T-helper 17 cell (primary cell): ENCODE data around the gene TBC1D12. TPM values are rescaled to one million over a fixed set of nuclear protein-coding genes. Genes with fewer than 3 reads are reported as not detected.
"Not testable (repeated sequence)": the region's sequence is repeated elsewhere in the genome, so short reads cannot be mapped to it uniquely, and the experiment has no call there.

ENCODE experiments used
- ATAC-seq: fragments of 150-1000 bp; cut with Tn5 transposase; 2 replicates; pipeline ENCODE4 v1.10.0; 2021; ENCODE audit warnings: mild to moderate bottlenecking, moderate library complexity
- DNase-seq, 3 donors: peaks; one replicate each; pipeline versions ENCODE4 v3.0.0 to v3.0.0-alpha.2; 2020 to 2021
- H3K9me3 ChIP-seq: one replicate; pipeline ENCODE4 v1.7.0; 2013; ENCODE audit warnings: low read length, mild to moderate bottlenecking; ENCODE audit not compliant: control insufficient read depth, poor library complexity, severe bottlenecking
- H3K27ac Mint-ChIP-seq: one replicate; pipeline ENCODE4 v1.8.0; 2022; ENCODE audit warnings: mild to moderate bottlenecking, moderate library complexity, mixed read lengths
- H3K27me3 Mint-ChIP-seq: one replicate; pipeline ENCODE4 v1.8.0; 2022; ENCODE audit warnings: mixed read lengths
- H3K36me3 Mint-ChIP-seq: one replicate; pipeline ENCODE4 v1.8.0; 2022; ENCODE audit warnings: low read depth, mixed read lengths
- H3K4me1 Mint-ChIP-seq: one replicate; pipeline ENCODE4 v1.8.0; 2022; ENCODE audit warnings: mild to moderate bottlenecking, mixed read lengths
- H3K4me3 Mint-ChIP-seq: one replicate; pipeline ENCODE4 v1.8.0; 2022; ENCODE audit warnings: mild to moderate bottlenecking, moderate library complexity, mixed read lengths
- total RNA-seq, 4 donors: library from RNA in 2 of 4; stranded (reverse) in 2 of 4; gene quantifications; one replicate each; pipeline ENCODE4 v1.2.3 and lab custom pipeline; 2022 to 2026

TBC1D12 gene
- total RNA-seq, 2 donors from 2014 or later, result 1.3 to 1.9 TPM

DNA sequence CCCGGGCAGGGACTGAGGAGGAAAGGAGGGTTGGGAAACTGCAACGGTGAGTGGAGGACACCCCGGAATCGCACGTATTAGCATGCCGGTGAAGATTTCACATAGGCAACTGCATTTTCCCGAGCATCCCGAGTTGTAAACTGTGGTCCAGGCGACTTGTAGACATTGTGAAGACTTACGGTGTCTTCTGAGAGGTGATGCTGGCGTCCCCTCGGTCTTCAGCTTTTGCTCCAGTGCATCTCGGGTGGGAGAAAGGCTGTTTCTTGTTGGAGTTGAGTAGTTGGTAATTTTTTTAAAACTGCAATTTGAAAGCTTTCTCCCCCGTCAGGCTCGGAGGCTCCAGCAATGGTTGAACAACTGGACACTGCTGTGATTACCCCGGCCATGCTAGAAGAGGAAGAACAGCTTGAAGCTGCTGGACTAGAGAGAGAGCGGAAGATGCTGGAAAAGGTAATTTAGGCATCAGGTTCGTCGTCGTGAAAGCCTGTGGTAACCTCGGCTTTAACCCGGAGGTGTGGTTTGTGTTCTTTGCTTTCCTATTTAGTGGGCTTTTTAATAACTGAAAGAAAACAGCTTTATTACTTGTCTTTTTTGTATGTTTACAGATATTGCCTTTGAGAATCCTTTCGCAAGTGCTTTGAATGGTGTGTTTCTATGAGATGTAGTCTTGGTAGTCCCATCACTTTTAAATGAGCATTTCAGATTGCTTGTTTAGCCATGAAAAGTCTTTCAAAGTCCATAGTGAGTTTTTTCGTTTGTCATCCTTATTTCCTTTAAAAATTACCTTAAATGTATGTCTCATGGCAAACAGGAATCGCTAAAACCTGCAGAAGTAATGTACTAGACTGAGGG lies 143.9 kb downstream of the TBC1D12 start:
- DNase-seq (no peak), ATAC-seq (no peak)
- H3K9me3 ChIP-seq, result no peaks in the 10 kb centered on the region
- Mint-ChIP-seq H3K27ac (peak overlapping the region; percentile 95), H3K36me3 (peaks cover 9% of the 10 kb centered on the region), H3K4me3 (peak overlapping the region; percentile 100), H3K27me3 (no peaks in the 10 kb centered on the region), H3K4me1 (peaks cover 21% of the 10 kb centered on the region)

DNA sequence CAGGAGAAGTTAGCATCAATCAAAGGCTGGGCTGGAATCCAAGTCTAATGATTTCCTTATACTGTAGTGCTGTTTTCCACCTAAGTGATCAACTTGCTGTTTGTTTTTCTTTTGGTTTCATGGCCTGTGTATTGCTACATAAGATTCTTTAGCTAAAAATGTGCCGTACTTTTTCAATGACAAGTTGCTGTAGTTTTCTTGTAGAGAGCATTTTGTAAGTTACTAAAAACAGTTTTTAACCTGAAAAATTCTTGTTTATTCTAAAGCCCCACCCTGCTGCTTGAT lies 144.5 kb downstream of the TBC1D12 start:
- Mint-ChIP-seq H3K27ac (no peak overlapping the region), H3K27me3 (no peaks in the 10 kb centered on the region), H3K4me3 (peak overlapping the region; percentile 100), H3K36me3 (peaks cover 9% of the 10 kb centered on the region), H3K4me1 (peaks cover 21% of the 10 kb centered on the region)
- no peaks in the 10 kb centered on the region for H3K9me3 ChIP-seq
- ATAC-seq, result no peak
- no peak for DNase-seq

GRCh38 chr10:94549221-94549620 lies 146.9 kb downstream of the TBC1D12 start:
- DNase-seq (no peak), ATAC-seq (no peak)
- no peaks in the 10 kb centered on the region for H3K9me3 ChIP-seq
- no peak overlapping the region for H3K4me3 Mint-ChIP-seq
- peaks cover 9% of the 10 kb centered on the region for H3K36me3 Mint-ChIP-seq
- H3K4me1 Mint-ChIP-seq, result peaks cover 21% of the 10 kb centered on the region
- H3K27me3 Mint-ChIP-seq, result no peaks in the 10 kb centered on the region
- H3K27ac Mint-ChIP-seq, result no peak overlapping the region

DNA sequence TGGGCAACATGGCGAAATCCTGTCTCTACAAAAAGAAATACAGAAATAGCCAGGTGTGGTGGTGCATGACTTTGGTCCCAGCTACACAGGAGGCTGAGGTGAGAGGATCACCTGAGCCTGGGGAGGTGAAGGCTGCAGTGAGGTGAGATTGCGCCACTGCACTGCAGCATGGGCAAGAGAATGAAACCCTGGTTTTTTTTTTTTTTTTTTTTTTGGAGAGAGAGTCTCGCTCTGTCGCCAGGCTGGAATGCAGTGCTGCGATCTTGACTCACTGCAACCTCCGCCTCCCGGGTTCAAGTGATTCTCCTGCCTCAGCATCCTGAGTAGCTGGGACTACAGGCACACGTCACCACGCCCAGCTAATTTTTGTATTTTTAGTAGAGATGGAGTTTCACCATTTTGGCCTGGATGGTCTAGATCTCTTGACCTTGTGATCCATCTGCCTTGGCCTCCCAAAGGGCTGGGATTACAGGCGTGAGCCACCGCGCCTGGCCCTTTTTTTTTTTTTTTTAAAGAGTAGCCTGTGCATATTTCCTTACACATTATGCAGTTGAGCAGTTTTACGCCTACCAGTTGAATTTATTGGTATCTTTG lies 165.5 kb downstream of the TBC1D12 start:
- not testable (repeated sequence) for DNase-seq, H3K4me3 Mint-ChIP-seq, ATAC-seq, H3K36me3 Mint-ChIP-seq, H3K4me1 Mint-ChIP-seq, H3K27ac Mint-ChIP-seq, H3K27me3 Mint-ChIP-seq, H3K9me3 ChIP-seq

- Mint-ChIP-seq H3K27ac (no peak overlapping the region), H3K36me3 (peaks cover 2% of the 10 kb centered on the region), H3K4me3 (no peak overlapping the region), H3K4me1 (no peaks in the 10 kb centered on the region), H3K27me3 (no peaks in the 10 kb centered on the region)
- no peaks in the 10 kb centered on the region for H3K9me3 ChIP-seq
- no peak for DNase-seq
- no peak for ATAC-seq
Measured at GRCh38 chr10:94571081-94571480, 168.7 kb downstream of the TBC1D12 start.

DNA sequence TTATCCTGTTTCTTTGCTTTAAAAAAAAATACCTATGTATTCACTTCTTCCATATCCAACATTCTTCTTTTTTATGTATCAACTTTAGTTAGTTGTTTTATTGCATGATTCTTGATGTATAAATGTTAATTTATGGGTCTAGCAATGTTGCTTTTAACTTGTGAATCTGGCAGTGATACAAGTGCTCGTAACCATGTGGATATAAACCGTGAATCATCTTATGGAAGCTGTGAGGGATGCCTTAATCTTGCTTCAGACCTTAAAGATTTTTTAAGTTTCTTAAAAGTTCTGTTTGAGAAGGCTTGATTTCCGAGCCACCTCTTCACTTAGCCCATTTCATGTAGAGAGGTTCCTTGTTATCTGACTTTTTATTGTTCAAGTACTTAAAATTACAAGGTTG lies 169.2 kb downstream of the TBC1D12 start:
- Mint-ChIP-seq H3K27me3 (no peaks in the 10 kb centered on the region), H3K4me3 (no peak overlapping the region), H3K27ac (no peak overlapping the region), H3K4me1 (no peaks in the 10 kb centered on the region), H3K36me3 (peaks cover 2% of the 10 kb centered on the region)
- no peak for ATAC-seq
- DNase-seq, result no peak
- H3K9me3 ChIP-seq, result no peaks in the 10 kb centered on the region

- Mint-ChIP-seq H3K27ac (no peak overlapping the region), H3K27me3 (no peaks in the 10 kb centered on the region), H3K4me1 (no peaks in the 10 kb centered on the region), H3K4me3 (no peak overlapping the region), H3K36me3 (no peaks in the 10 kb centered on the region)
- ATAC-seq, result no peak
- no peak for DNase-seq
- H3K9me3 ChIP-seq, result no peaks in the 10 kb centered on the region
Measured at GRCh38 chr10:94578790-94579189, 176.4 kb downstream of the TBC1D12 start.

DNA sequence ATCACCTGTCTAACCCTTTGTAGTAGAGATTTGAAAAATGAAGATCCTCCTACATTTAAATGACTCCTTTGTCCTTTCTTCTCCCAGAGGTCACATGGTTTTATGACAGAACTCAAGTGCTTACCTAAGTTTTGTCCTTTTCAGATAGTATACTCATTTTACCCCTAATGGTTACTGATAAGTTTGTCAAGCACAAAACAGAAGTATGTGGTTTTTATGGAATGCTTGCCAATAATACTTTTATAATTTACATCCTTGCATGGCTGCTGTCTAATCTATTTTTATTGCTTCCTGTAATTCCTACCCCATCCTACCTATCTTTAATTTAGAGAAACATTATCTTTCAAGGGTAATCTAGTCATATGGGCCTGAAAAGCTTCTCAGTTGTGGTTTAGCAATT lies 180.8 kb downstream of the TBC1D12 start:
- no peaks in the 10 kb centered on the region for H3K36me3 Mint-ChIP-seq

More for the DNA sequence above, 180.8 kb downstream of the TBC1D12 start:
- no peak for DNase-seq
- no peak for ATAC-seq
- H3K27me3 Mint-ChIP-seq, result no peaks in the 10 kb centered on the region
- no peaks in the 10 kb centered on the region for H3K9me3 ChIP-seq
- H3K27ac Mint-ChIP-seq, result no peak overlapping the region
- H3K4me3 Mint-ChIP-seq, result no peak overlapping the region
- H3K4me1 Mint-ChIP-seq, result no peaks in the 10 kb centered on the region

Other genes starting within 250 kb of the TBC1D12 start
- 10 to 100 TPM; 15.3 to 22.4 TPM for gene NOC3L, start 39.6 kb upstream of the TBC1D12 start, total RNA-seq
- gene HELLS, start 143.2 kb downstream of the TBC1D12 start, total RNA-seq, result 10 to 100 TPM; 12.4 to 22.1 TPM